MM.1S (cell line): ENCODE data around the gene ANAPC5.
"Not testable (repeated sequence)": the region's sequence is repeated elsewhere in the genome, so short reads cannot be mapped to it uniquely, and the experiment has no call there.

ENCODE experiments used
- DNase-seq: peaks from one replicate; pipeline ENCODE4 v3.0.0-alpha.2; 2015
- H2AFZ ChIP-seq: fragments of 300-600 bp; sonication (generic); 2 replicates; pipeline ENCODE4 v1.6.0; 2016; ENCODE audit warnings: antibody characterized with exemption, low read length
- H3F3A ChIP-seq: fragments of 300-600 bp; sonication (generic); 2 replicates; pipeline ENCODE4 v1.6.1; 2016; ENCODE audit warnings: mild to moderate bottlenecking, antibody characterized with exemption, low read length, moderate library complexity, mixed read lengths; ENCODE audit not compliant: insufficient read depth
- H3K27ac ChIP-seq: fragments of 300-600 bp; sonication (generic); 2 replicates; pipeline ENCODE4 v1.5.1; 2016; ENCODE audit warnings: mild to moderate bottlenecking, low read length
- H3K27me3 ChIP-seq: fragments of 300-600 bp; sonication (generic); replicated peaks from 2 replicates; pipeline ENCODE4 v1.6.0; 2016; ENCODE audit warnings: low read length; ENCODE audit not compliant: insufficient read depth
- H3K36me3 ChIP-seq: fragments of 300-600 bp; sonication (generic); replicated peaks from 2 replicates; pipeline ENCODE4 v1.6.1; 2016; ENCODE audit warnings: mild to moderate bottlenecking, low read length, mixed read lengths; ENCODE audit not compliant: insufficient read depth
- H3K4me1 ChIP-seq: fragments of 300-600 bp; sonication (generic); 2 replicates; pipeline ENCODE4 v1.6.1; 2016; ENCODE audit warnings: low read length, mixed read lengths
- H3K4me2 ChIP-seq: fragments of 300-600 bp; sonication (generic); 2 replicates; pipeline ENCODE4 v1.6.0; 2016; ENCODE audit warnings: low read depth, low read length
- H3K4me3 ChIP-seq: fragments of 300-600 bp; sonication (generic); 2 replicates; pipeline ENCODE4 v1.5.1; 2016; ENCODE audit warnings: low read length, mixed read lengths
- H3K79me2 ChIP-seq: fragments of 300-600 bp; sonication (generic); 2 replicates; pipeline ENCODE4 v1.6.1; 2016; ENCODE audit warnings: mixed run types, low read length, mixed read lengths
- H3K9ac ChIP-seq: fragments of 300-600 bp; sonication (generic); 2 replicates; pipeline ENCODE4 v1.6.1; 2016; ENCODE audit warnings: low read length, mixed read lengths
- H3K9me2 ChIP-seq: fragments of 300-600 bp; sonication (generic); replicated peaks from 2 replicates; pipeline ENCODE4 v1.6.1; 2016; ENCODE audit warnings: mild to moderate bottlenecking, low read length, mixed read lengths; ENCODE audit not compliant: insufficient read depth
- H3K9me3 ChIP-seq: fragments of 300-600 bp; sonication (generic); replicated peaks from 2 replicates; pipeline ENCODE4 v1.6.1; 2016; ENCODE audit warnings: mild to moderate bottlenecking, low read length, mixed read lengths; ENCODE audit not compliant: insufficient read depth
- H4K20me1 ChIP-seq: fragments of 300-600 bp; sonication (generic); 2 replicates; pipeline ENCODE4 v1.6.1; 2016; ENCODE audit warnings: mild to moderate bottlenecking, low read length, moderate library complexity, mixed read lengths; ENCODE audit not compliant: insufficient read depth
- CTCF ChIP-seq: fragments of 300-600 bp; sonication (generic); IDR thresholded peaks from 2 replicates; pipeline ENCODE4 v1.5.1; 2016; ENCODE audit warnings: antibody characterized with exemption, low read length, mixed read lengths
- EZH2 ChIP-seq: fragments of 300-600 bp; sonication (generic); optimal IDR thresholded peaks from 2 replicates; pipeline ENCODE3; 2017; ENCODE audit warnings: low read depth, mild to moderate bottlenecking, antibody characterized with exemption, low read length, mixed read lengths
- EZH2phosphoT487 ChIP-seq: fragments of 300-600 bp; sonication (generic); IDR thresholded peaks from 2 replicates; pipeline ENCODE4 v1.6.1; 2018; ENCODE audit warnings: antibody characterized with exemption, low read length

ANAPC5 gene

DNA sequence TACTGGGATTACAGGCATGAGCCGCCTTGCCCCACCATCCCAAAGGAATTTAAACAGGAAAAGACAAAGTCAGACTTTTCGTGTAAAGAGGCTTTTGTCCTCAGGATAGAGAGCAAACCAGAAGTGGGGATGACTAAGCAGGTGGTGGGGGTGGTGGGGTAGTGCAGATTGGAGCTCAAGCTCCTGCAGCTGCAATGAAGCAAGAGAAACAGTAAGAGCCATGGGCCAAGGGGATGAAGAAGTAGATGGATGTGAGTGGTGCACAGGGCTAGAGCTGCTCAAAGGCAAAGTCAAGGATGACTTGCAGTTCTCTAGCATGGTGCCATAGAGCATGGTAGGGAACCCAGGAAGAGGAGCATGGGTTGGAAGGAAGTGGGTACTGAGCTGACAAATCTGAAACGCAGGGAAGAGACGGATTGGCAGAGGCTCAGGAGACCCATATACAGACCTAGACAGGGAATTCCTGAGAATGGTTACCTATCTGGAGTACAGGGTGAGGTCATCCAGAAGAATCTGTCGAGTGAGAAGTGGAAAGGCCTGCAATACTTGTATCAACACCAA is 36.3 kb upstream of the ANAPC5 start:
- DNase-seq, result no peak
- H3K9me2 ChIP-seq, result no peaks in the 10 kb centered on the region
- H3K9ac ChIP-seq, result no peak overlapping the region
- no peaks in the 10 kb centered on the region for H3K36me3 ChIP-seq
- peaks cover 6% of the 10 kb centered on the region; the same call in 1 of the 2 replicates for H3F3A ChIP-seq
- H3K4me3 ChIP-seq, result no peak overlapping the region
- no peak for TF ChIP-seq EZH2phosphoT487
- TF ChIP-seq EZH2, result no peak
- no peak for TF ChIP-seq CTCF
- no peaks in the 10 kb centered on the region for H3K79me2 ChIP-seq
- no peaks in the 10 kb centered on the region for H4K20me1 ChIP-seq
- no peak overlapping the region for H3K27ac ChIP-seq
- peaks cover 5% of the 10 kb centered on the region for H3K4me1 ChIP-seq
- no peak overlapping the region for H2AFZ ChIP-seq
- no peak overlapping the region for H3K4me2 ChIP-seq
- no peaks in the 10 kb centered on the region for H3K27me3 ChIP-seq
- H3K9me3 ChIP-seq, result no peaks in the 10 kb centered on the region

- not testable (repeated sequence) for H3K36me3 ChIP-seq, H3K27me3 ChIP-seq, H3K4me1 ChIP-seq
Measured at GRCh38 chr12:121384891-121385290, 32.7 kb upstream of the ANAPC5 start.

GRCh38 chr12:121383601-121384021 is 31.4 kb upstream of the ANAPC5 start:
- Histone ChIP-seq H3K27me3 (no peaks in the 10 kb centered on the region), H2AFZ (no peak overlapping the region), H3K4me1 (no peaks in the 10 kb centered on the region), H4K20me1 (no peaks in the 10 kb centered on the region), H3K9ac (no peak overlapping the region), H3K9me2 (no peaks in the 10 kb centered on the region), H3K9me3 (no peaks in the 10 kb centered on the region), H3K4me3 (no peak overlapping the region), H3K27ac (no peak overlapping the region), H3F3A (no peaks in the 10 kb centered on the region), H3K79me2 (no peaks in the 10 kb centered on the region), H3K36me3 (no peaks in the 10 kb centered on the region), H3K4me2 (no peak overlapping the region)
- DNase-seq, result no peak
- no peak for TF ChIP-seq EZH2phosphoT487
- TF ChIP-seq EZH2, result no peak
- no peak for TF ChIP-seq CTCF

More at GRCh38 chr12:121384891-121385290, 32.7 kb upstream of the ANAPC5 start:
- not testable (repeated sequence) for H3K4me3 ChIP-seq, H3F3A ChIP-seq, H2AFZ ChIP-seq, H3K9me2 ChIP-seq, H3K27ac ChIP-seq, H3K9ac ChIP-seq, H4K20me1 ChIP-seq, DNase-seq, H3K9me3 ChIP-seq, H3K4me2 ChIP-seq, H3K79me2 ChIP-seq

DNA sequence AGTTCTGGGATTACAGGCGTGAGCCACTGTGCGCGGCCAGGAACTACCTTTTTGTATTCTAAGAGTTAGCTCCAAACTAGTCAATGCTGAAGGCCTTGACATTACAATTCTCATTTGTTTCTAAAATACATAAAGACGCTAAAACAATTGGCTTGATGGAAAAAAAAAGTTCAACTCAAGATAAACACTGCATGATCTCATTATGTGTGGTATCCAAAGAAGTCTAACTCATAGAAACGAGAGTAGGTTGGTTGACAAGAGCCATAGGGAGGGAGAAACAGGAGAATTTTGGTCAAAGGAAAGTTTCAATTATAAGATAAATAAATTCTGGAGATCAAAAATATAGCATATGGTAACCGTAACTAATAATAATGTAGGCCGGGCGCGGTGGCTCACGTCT is 27.7 kb upstream of the ANAPC5 start:
- H3K9ac ChIP-seq, result no peak overlapping the region
- no peaks in the 10 kb centered on the region for H3K4me1 ChIP-seq
- H3K36me3 ChIP-seq, result no peaks in the 10 kb centered on the region
- no peaks in the 10 kb centered on the region for H3K27me3 ChIP-seq
- no peaks in the 10 kb centered on the region for H3K9me2 ChIP-seq
- H3K27ac ChIP-seq, result no peak overlapping the region
- H2AFZ ChIP-seq, result no peak overlapping the region
- no peak for TF ChIP-seq EZH2phosphoT487
- H3K4me3 ChIP-seq, result no peak overlapping the region
- no peaks in the 10 kb centered on the region for H3K9me3 ChIP-seq
- H3K79me2 ChIP-seq, result no peaks in the 10 kb centered on the region
- no peaks in the 10 kb centered on the region for H3F3A ChIP-seq
- H4K20me1 ChIP-seq, result no peaks in the 10 kb centered on the region
- H3K4me2 ChIP-seq, result no peak overlapping the region
- no peak for DNase-seq
